Stimulated activated CD8-positive, alpha-beta memory T cell treated with anti-CD3 and anti-CD28 coated beads, Interleukin-15, amount 100 ng/mL, for 24 hours (primary cell): ENCODE data around the gene UGT1A4.

Experiments
- DNase-seq: peaks from one replicate; pipeline ENCODE4 v3.0.0-alpha.2; 2020; ENCODE audit warnings: low read depth

The UGT1A4 gene

GRCh38 chr2:233718552-233718951 lies at the start of gene UGT1A4:
Gene UGT1A4 (plus strand): TSS chr2:233718736. CDS start chr2:233718821, 85 bp downstream.
- DNase-seq, result no peak

- no peak for DNase-seq
Observed at GRCh38 chr2:233671290-233672161, 47.0 kb upstream of the UGT1A4 start, which contains the start of gene UGT1A9. Gene UGT1A9 (plus strand): TSS chr2:233671898. CDS start chr2:233671935, 37 bp downstream.

- DNase-seq, result no peak
Observed at GRCh38 chr2:233672886-233673285, 45.6 kb upstream of the UGT1A4 start.

DNA sequence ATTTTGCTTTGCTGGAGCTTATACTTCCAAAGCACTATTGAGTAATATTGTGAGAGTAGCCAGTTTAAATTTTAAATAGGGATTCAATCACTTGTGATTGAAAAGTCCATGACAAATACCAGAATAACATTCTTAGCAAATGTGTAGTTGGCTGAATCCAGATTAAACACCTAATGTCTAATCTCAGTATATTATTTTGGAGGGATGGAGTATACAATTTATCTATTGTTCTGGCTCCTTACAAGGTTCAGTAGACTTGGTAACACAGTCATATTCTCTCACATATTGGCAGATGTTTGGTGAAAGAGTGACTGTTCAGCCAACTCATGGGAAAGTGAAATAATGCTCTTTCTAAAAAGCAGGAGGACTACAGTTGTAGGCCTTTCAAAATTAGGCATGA lies 44.6 kb upstream of the UGT1A4 start:
- no peak for DNase-seq

GRCh38 chr2:233674314-233674713 lies 44.2 kb upstream of the UGT1A4 start:
- DNase-seq, result no peak

GRCh38 chr2:233674995-233675394 lies 43.5 kb upstream of the UGT1A4 start:
- DNase-seq, result no peak

DNA sequence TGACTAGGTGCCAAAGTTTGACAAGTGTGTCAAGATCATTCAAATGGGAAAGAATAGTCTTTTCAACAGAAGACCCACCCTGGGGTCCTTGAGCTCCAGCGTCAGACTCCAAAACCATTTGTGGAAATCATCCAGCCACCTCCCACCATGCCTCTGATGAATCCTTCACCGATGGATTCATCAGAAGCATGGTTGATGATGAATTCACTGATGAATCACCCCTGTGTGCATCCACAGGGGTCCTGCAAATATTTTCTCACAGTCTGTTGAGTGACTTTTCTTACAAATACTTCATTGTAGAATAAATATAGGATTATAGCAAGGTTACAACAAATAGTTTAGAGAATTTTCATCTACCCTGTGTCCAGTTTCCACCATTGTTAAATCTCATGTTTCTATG lies 42.5 kb upstream of the UGT1A4 start:
- DNase-seq, result no peak

DNA sequence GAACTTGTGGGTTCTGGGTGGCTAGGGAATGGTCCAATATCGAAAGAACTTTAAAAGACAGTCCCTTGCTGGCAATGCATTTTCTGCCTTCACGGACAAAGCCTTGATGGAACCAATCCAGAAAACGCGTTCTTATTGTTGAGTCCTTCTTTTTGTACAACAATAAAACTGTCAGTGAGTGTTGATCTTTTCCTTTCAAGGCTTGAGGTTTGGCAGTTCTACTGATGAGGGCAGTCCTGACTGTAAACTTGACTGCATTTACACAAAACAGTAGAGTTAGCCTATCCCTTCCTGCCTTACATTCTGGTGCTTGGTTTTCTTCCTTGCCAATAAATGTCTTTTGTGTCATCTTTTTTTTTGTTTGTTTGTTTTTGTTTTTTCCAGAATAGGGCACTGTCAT lies 39.3 kb upstream of the UGT1A4 start:
- DNase-seq, result no peak

- DNase-seq, result no peak
Observed at GRCh38 chr2:233680361-233681045, 38.0 kb upstream of the UGT1A4 start.

GRCh38 chr2:233681521-233682099 lies 36.9 kb upstream of the UGT1A4 start, which contains the start of gene UGT1A7:
Gene UGT1A7 (plus strand): TSS chr2:233681901. CDS start chr2:233681938, 37 bp downstream.
- DNase-seq, result no peak

- no peak for DNase-seq
Observed at GRCh38 chr2:233684640-233685039, 33.9 kb upstream of the UGT1A4 start.

DNA sequence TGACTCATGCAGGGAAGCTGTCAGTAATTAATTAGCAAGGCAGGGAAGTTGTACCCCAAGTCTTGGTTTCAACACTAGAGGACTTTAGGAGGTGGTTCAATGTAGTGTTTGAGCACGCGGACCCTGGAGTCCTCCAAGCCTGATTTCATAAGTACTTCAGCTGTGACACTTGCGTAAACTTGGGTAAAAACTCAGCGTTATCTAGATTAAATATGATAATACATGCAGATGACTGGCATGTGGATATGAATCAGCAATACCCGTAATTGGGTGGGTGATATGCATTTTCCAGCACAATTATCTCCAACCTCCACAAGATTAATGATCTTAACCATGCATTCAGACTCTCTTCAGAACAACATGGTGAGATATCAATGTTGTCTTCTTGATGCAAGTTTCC lies 31.6 kb upstream of the UGT1A4 start:
- DNase-seq, result no peak

GRCh38 chr2:233688341-233688740 lies 30.2 kb upstream of the UGT1A4 start:
- no peak for DNase-seq

- DNase-seq, result no peak
Observed at GRCh38 chr2:233689031-233689430, 29.5 kb upstream of the UGT1A4 start.

- DNase-seq, result no peak
Observed at GRCh38 chr2:233689501-233689900, 29.0 kb upstream of the UGT1A4 start.

GRCh38 chr2:233690444-233690843 lies 28.1 kb upstream of the UGT1A4 start:
- DNase-seq, result no peak

DNA sequence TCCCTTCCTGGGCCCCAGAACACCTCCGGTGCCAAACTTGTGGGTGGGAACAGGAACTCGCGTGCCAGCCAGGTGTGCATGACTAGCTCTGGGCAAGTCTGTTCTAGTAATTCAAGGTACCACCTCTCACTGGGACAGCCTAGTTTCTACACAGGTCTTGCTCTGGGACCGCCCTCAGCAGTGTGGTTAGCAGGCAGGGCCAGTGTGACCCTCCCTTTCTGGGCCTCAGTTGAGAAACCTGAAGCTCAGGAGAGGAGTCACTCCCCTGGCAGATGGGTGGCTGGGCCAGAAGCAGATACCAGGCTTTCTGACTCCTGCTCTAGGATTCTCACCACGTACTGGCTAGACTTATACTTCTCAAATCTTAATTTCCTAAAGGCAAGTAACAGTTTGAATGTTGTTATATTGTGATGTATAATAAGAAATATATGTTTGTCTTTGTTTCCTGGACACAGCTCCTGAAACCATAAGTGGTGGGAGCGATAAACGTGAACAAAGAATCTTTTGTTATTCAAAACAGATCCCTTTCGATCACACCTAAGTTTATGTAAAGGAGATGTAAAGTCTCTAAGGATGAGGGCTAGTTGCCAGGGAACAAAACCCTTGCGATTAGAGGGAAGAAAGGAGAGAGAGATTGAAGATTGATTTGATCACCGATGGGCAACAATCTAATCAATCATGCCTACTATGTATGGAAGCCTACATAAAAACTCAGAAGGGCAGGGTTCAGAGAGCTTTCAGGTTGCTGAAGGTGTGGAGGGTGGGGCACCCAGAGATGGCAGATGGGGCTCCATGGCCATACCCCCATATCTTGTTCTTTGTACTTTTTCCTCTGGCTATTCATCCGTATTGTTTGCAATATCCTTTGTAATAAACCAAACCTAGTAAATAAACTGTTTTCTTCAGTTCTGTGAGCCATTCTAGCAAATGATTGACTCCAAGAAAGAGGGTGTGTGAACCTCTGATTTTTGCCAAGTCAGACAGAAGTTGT lies 26.8 kb upstream of the UGT1A4 start:
- DNase-seq, result no peak

- DNase-seq, result no peak
Observed at GRCh38 chr2:233692648-233693047, 25.9 kb upstream of the UGT1A4 start, which contains the start of gene UGT1A6. Gene UGT1A6 (plus strand): TSS chr2:233692890. CDS start chr2:233693005, 115 bp downstream.

DNA sequence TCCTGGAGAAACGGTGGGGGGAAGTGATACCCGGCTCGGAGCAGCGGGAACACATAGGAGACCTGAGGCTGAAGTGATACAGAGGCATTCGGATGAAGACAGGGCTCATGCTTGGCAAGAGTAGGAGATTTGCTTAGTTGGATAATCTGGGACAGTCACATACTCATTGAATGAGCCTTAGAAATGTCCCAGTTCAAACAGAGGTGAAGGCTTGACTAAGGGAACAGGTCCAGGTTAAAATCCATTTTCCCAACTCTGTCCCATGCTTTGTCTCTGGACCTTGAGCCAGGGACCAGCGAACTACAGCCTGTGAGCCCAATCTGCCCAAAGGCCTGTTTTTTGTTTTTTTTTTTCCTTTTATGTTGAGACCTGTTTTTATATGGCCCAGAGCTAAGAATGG lies 24.6 kb upstream of the UGT1A4 start:
- no peak for DNase-seq

- no peak for DNase-seq
Observed at GRCh38 chr2:233698740-233699139, 19.8 kb upstream of the UGT1A4 start.

GRCh38 chr2:233699424-233700027 lies 19.0 kb upstream of the UGT1A4 start:
- no peak for DNase-seq
